ENCODE results near the gene PNPT1. TPM values are rescaled to one million over a fixed set of nuclear protein-coding genes. Genes with fewer than 3 reads are reported as not detected.
A peak's percentile ranks its signal among the peaks of the same experiment; 100 is the strongest.

PNPT1 gene
- total and polyA plus RNA-seq, 2 of the 13 experiments (the other 11 are each of a cell fraction or from before 2014, with no cell fraction given): 23.4 to 61.0 TPM

DNA sequence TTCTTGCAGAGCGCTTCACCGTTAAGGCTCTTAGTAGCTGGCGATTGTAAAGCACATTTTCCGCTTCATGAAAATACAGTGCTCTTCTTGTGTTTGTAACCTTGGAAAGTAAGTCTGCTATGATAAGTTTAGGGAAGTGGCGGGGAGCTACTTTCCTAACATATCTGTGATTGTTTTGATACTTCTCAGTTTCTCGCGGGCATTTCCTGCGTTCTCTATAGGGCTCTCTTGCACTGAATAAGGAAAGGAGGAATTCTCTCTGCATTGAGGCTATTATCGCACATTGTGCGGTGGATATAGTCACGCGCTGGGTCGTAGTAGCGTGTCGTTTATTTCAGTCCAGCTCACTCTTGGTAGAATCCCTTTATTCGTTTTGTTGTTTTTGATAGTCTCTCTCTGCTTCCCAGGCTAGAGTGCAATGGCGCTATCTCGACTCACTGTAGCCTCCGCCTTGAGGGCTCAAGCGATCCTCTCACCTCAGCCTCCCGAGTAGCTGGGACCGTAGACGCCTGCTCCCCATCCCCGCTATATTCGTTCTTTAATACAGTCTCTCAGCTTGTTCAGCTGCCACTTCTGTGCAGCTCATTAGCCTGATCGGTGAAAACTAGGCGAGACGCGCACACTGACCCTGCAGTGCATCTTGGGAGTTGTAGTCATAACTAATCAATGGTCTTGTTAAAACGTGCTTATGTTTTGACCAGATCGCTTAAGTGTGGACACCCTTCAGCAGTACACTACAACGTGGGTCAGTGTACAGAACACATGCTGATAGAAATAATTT lies 75.2 kb downstream of the PNPT1 start (continued):
- TF ChIP-seq ZFP62 (CRISPR knock-in tag; IDR thresholded peaks at IDR 0.05) (no peak), ZNF354B (CRISPR knock-in tag; IDR thresholded peaks at IDR 0.05) (no peak), NFYB (CRISPR knock-in tag; IDR thresholded peaks at IDR 0.05) (no peak; the same call in 1 of the 2 replicates), ZSCAN29 (CRISPR knock-in tag; conservative IDR thresholded peaks at IDR 0.05) (no peak), PHF5A (CRISPR knock-in tag; IDR thresholded peaks at IDR 0.05; ENCODE audit: low read depth, unreplicated experiment) (no peak), ZNF446 (CRISPR knock-in tag; IDR thresholded peaks at IDR 0.05) (peak; percentile 28; the same call in 1 of the 2 replicates), ZNF496 (CRISPR knock-in tag; IDR thresholded peaks at IDR 0.05; ENCODE audit: insufficient replicate concordance) (no peak), FOXJ3 (CRISPR knock-in tag; IDR thresholded peaks at IDR 0.05; ENCODE audit: borderline replicate concordance) (0 out of 2 replicates have a peak, but pooled peaks have one; percentile 45), BRCA1 (CRISPR knock-in tag; IDR thresholded peaks at IDR 0.05) (peak; percentile 36; the same call in 1 of the 2 replicates), KAT2B (IDR thresholded peaks at IDR 0.05; ENCODE audit: borderline replicate concordance, low read depth, low read length) (no peak), ZNF816 (CRISPR knock-in tag; IDR thresholded peaks at IDR 0.05; ENCODE audit: borderline replicate concordance) (no peak), ZNF510 (CRISPR knock-in tag; IDR thresholded peaks at IDR 0.05; ENCODE audit: low read depth) (0 out of 2 replicates have a peak, but pooled peaks have one; percentile 23), PBX3 (CRISPR knock-in tag; IDR thresholded peaks at IDR 0.05; ENCODE audit: borderline replicate concordance) (no peak; the same call in 1 of the 2 replicates), ZNF350 (CRISPR knock-in tag; IDR thresholded peaks at IDR 0.05; ENCODE audit: borderline replicate concordance, low read depth) (no peak), ZNF235 (CRISPR knock-in tag; IDR thresholded peaks at IDR 0.05; ENCODE audit: borderline replicate concordance) (no peak), ZNF343 (CRISPR knock-in tag; IDR thresholded peaks at IDR 0.05) (no peak), ETV6 (CRISPR knock-in tag; conservative IDR thresholded peaks at IDR 0.05) (no peak), AGO2 (optimal IDR thresholded peaks at IDR 0.05; ENCODE audit: low read depth, low read length) (no peak), NCOA5 (CRISPR knock-in tag; IDR thresholded peaks at IDR 0.05) (0 out of 2 replicates have a peak, but pooled peaks have one; percentile 42), EP300 (IDR thresholded peaks at IDR 0.05; ENCODE audit: low read depth in 2 of 2, low read length in 2 of 2) (no peak), EP300 (CRISPR knock-in tag; IDR thresholded peaks at IDR 0.05; ENCODE audit: borderline replicate concordance) (no peak), ZIK1 (CRISPR knock-in tag; IDR thresholded peaks at IDR 0.05; ENCODE audit: borderline replicate concordance, low read depth) (no peak), ZNF335 (CRISPR knock-in tag; IDR thresholded peaks at IDR 0.05) (peak; percentile 78), ZNF207 (IDR thresholded peaks at IDR 0.05; ENCODE audit: borderline replicate concordance) (no peak), ZNF333 (CRISPR knock-in tag; IDR thresholded peaks at IDR 0.05; ENCODE audit: borderline replicate concordance) (no peak)
- TF ChIP-seq, protein P1, sequence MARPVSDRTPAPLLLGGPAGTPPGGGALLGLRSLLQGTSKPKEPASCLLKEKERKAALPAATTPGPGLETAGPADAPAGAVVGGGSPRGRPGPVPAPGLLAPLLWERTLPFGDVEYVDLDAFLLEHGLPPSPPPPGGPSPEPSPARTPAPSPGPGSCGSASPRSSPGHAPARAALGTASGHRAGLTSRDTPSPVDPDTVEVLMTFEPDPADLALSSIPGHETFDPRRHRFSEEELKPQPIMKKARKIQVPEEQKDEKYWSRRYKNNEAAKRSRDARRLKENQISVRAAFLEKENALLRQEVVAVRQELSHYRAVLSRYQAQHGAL (CRISPR knock-in tag; IDR thresholded peaks at IDR 0.05; ENCODE audit: not compliant biosample characterization): no peak
- TF ChIP-seq, protein P2, sequence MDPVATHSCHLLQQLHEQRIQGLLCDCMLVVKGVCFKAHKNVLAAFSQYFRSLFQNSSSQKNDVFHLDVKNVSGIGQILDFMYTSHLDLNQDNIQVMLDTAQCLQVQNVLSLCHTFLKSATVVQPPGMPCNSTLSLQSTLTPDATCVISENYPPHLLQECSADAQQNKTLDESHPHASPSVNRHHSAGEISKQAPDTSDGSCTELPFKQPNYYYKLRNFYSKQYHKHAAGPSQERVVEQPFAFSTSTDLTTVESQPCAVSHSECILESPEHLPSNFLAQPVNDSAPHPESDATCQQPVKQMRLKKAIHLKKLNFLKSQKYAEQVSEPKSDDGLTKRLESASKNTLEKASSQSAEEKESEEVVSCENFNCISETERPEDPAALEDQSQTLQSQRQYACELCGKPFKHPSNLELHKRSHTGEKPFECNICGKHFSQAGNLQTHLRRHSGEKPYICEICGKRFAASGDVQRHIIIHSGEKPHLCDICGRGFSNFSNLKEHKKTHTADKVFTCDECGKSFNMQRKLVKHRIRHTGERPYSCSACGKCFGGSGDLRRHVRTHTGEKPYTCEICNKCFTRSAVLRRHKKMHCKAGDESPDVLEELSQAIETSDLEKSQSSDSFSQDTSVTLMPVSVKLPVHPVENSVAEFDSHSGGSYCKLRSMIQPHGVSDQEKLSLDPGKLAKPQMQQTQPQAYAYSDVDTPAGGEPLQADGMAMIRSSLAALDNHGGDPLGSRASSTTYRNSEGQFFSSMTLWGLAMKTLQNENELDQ (CRISPR knock-in tag; IDR thresholded peaks at IDR 0.05; ENCODE audit: borderline replicate concordance): no peak
